Adrenal gland (tissue), 19 donors: ENCODE data around the gene MOB4. TPM values are rescaled to one million over a fixed set of nuclear protein-coding genes. Genes with fewer than 3 reads are reported as not detected.

Experiments
- DNase-seq, 7 donors: peaks; one replicate each; pipeline ENCODE4 v3.0.0-alpha.2; 2019 to 2020
- H3K27ac ChIP-seq, 5 donors: fragments of 200-600 bp; sonication (generic) in 4 of 5; 1 replicate in 3 of 5; 2 replicates in 2 of 5; pipeline versions ENCODE4 v1.5.1 to v1.8.0; 2016 to 2020; ENCODE audit warnings: mild to moderate bottlenecking in 1 of 5
- H3K27me3 ChIP-seq: fragments of 200-600 bp; 2 replicates; pipeline ENCODE4 v1.8.0; 2021
- H3K36me3 ChIP-seq, 2 donors: fragments of 200-600 bp; replicated peaks in 1 of 2; 1 replicate in 1 of 2; 2 replicates in 1 of 2; pipeline versions ENCODE4 v1.5.1 to v1.8.0; 2018 to 2022
- H3K4me1 ChIP-seq, 2 donors: fragments of 200-600 bp; replicated peaks in 1 of 2; 1 replicate in 1 of 2; 2 replicates in 1 of 2; pipeline versions ENCODE4 v1.5.1 to v1.8.0; 2018 to 2021
- H3K4me3 ChIP-seq, 4 donors: fragments of 200-600 bp; sonication (generic) in 3 of 4; one replicate each; pipeline ENCODE4 v1.5.1; 2016 to 2018
- H3K9me3 ChIP-seq, 3 donors: fragments of 200-600 bp; sonication (generic) in 1 of 3; replicated peaks in 1 of 3; 1 replicate in 2 of 3; 2 replicates in 1 of 3; pipeline versions ENCODE4 v1.5.1 to v1.8.0; 2016 to 2021
- CTCF ChIP-seq, 6 experiments: fragments of 450-650 bp in 4 of 6; fragments of 200-600 bp in 2 of 6; sonication (generic) in 1 of 6; IDR thresholded peaks; 1 replicate in 5 of 6; 2 replicates in 1 of 6; pipeline versions ENCODE4 v1.5.1 to v1.8.0; 2016 to 2021; ENCODE audit warnings: antibody characterized with exemption in 6 of 6, mild to moderate bottlenecking in 2 of 6, moderate library complexity in 1 of 6
- POLR2A ChIP-seq, 2 donors: fragments of 450-650 bp; IDR thresholded peaks; one replicate each; pipeline ENCODE4 v1.6.1; 2017; ENCODE audit warnings: antibody characterized with exemption in 2 of 2, mild to moderate bottlenecking in 2 of 2, moderate library complexity in 1 of 2
- WGBS, 4 donors: extraction: QIAGEN DNeasy Blood & Tissue Kit in 2 of 4; methylation state at CpG; one replicate each; pipeline versions ENCODE4 v1.1.5 to v1.1.7; 2013 to 2017; 5-methylcytosine and 5-hydroxymethylcytosine counted together
- intact Hi-C, 2 donors: fragments of 100-400 bp; cut with DNase I; formaldehyde crosslinking; loops; one replicate each; pipeline versions ENCODE4 v1.14.1 to v1.15.0; 2022 to 2023
- long read RNA-seq, 10 donors: library from polyadenylated mRNA in 3 of 10; unstranded in 2 of 10; stranded (forward) in 1 of 10; transcript quantifications; one replicate each; pipeline ENCODE4 v2.0.0 and lab custom pipeline, GENCODE V29; 2021 to 2026
- polyA plus RNA-seq, 3 donors: library from polyadenylated mRNA; stranded (reverse); fragments of 200-250 nt in 2 of 3; fragments of 350-450 nt in 1 of 3; fragmentation: Illumina TruSeq in 1 of 3; extraction: RNeasy Lipid Tissue Mini Kit (QIAGEN cat#74804) in 1 of 3; gene quantifications; one replicate each; pipeline ENCODE4 v1.2.3, GENCODE V29; 2013 to 2014
- total RNA-seq, 9 donors: library from RNA; depleted of rRNA in 4 of 9; stranded (reverse); fragments of >200 nt in 4 of 9; fragments of 120-200 nt in 1 of 9; fragmentation: NEBNext Ultra II Directional in 1 of 9; extraction: Animal tissue kit (Norgen Biotek cat#: 25700) in 1 of 9; gene quantifications; one replicate each; pipeline versions ENCODE4 v1.1.0 to v1.2.4, GENCODE V29; 2013 to 2023
- donor health status: healthy with polysubstance abuse.
- donor health status: Bipolar disorder and iron deficiency.
- donor health status: DM: yes; HTN: yes; CAD: no.
- donor health status: DM: no; HTN: no; CAD: no.
- donor health status: DM: no; HTN: no; CAD: no.
- donor health status: DM: yes; HTN: yes; CAD: no.

The MOB4 gene
- total RNA-seq (100 to 1,000 TPM in 2 of 9 donors, 10 to 100 TPM in 7; 18.2 to 592 (median 38.4) TPM), polyA plus RNA-seq (100 to 1,000 TPM in 1 of 3 donors, 10 to 100 TPM in 2; 26.9 to 117 (median 58.1) TPM)
- long read RNA-seq, donor 1, transcript MOB4-207 (7 exons, 1,021 nt): minor isoform, 19 of 836 reads
- long read RNA-seq, donor 1, transcript MOB4-202 (8 exons, 3,986 nt): minor isoform, 84 of 836 reads
- long read RNA-seq, donor 1, transcript MOB4-201 (8 exons, 3,785 nt): major isoform, 486 of 836 reads
- long read RNA-seq, donor 1, transcript MOB4-205 (7 exons, 829 nt): minor isoform, 210 of 836 reads
- long read RNA-seq, donor 1, partial matches to known transcripts: 33 of 836 reads
- long read RNA-seq, donor 1, other reads (novel, unspliced or antisense): 0 of 836 reads
- long read RNA-seq, donor 2, transcript MOB4-207 (7 exons, 1,021 nt): minor isoform, 8 of 432 reads
- long read RNA-seq, donor 2, transcript MOB4-205 (7 exons, 829 nt): minor isoform, 91 of 432 reads
- long read RNA-seq, donor 2, transcript MOB4-201 (8 exons, 3,785 nt): major isoform, 258 of 432 reads
- long read RNA-seq, donor 2, transcript MOB4-202 (8 exons, 3,986 nt): minor isoform, 40 of 432 reads
- long read RNA-seq, donor 2, partial matches to known transcripts: 23 of 432 reads
- long read RNA-seq, donor 2, other reads (novel, unspliced or antisense): 10 of 432 reads
- long read RNA-seq, donor 3, transcript MOB4-202 (8 exons, 3,986 nt): minor isoform, 55 of 688 reads
- long read RNA-seq, donor 3, transcript MOB4-207 (7 exons, 1,021 nt): minor isoform, 18 of 688 reads
- long read RNA-seq, donor 3, transcript MOB4-201 (8 exons, 3,785 nt): major isoform, 370 of 688 reads
- long read RNA-seq, donor 3, transcript MOB4-205 (7 exons, 829 nt): minor isoform, 151 of 688 reads
- long read RNA-seq, donor 3, partial matches to known transcripts: 81 of 688 reads
- long read RNA-seq, donor 3, other reads (novel, unspliced or antisense): 12 of 688 reads
- long read RNA-seq, donor 4, transcript MOB4-201 (8 exons, 3,785 nt): minor isoform, 6 of 69 reads
- long read RNA-seq, donor 4, transcript MOB4-202 (8 exons, 3,986 nt): major isoform, 54 of 69 reads
- long read RNA-seq, donor 4, partial matches to known transcripts: 1 of 69 reads
- long read RNA-seq, donor 4, other reads (novel, unspliced or antisense): 3 of 69 reads
- long read RNA-seq, donor 5, transcript MOB4-201 (8 exons, 3,785 nt): minor isoform, 22 of 112 reads
- long read RNA-seq, donor 5, transcript MOB4-202 (8 exons, 3,986 nt): major isoform, 72 of 112 reads
- long read RNA-seq, donor 5, transcript MOB4-207 (7 exons, 1,021 nt): minor isoform, 6 of 112 reads
- long read RNA-seq, donor 5, partial matches to known transcripts: 1 of 112 reads
- long read RNA-seq, donor 5, other reads (novel, unspliced or antisense): 6 of 112 reads
- long read RNA-seq, donor 6, transcript MOB4-202 (8 exons, 3,986 nt): major isoform, 21 of 31 reads
- long read RNA-seq, donor 6, partial matches to known transcripts: 0 of 31 reads
- long read RNA-seq, donor 6, other reads (novel, unspliced or antisense): 3 of 31 reads
- long read RNA-seq, donor 7, transcript MOB4-205 (7 exons, 829 nt): minor isoform, 74 of 297 reads
- long read RNA-seq, donor 7, transcript MOB4-201 (8 exons, 3,785 nt): major isoform, 156 of 297 reads
- long read RNA-seq, donor 7, transcript MOB4-202 (8 exons, 3,986 nt): minor isoform, 22 of 297 reads
- long read RNA-seq, donor 7, partial matches to known transcripts: 39 of 297 reads
- long read RNA-seq, donor 7, other reads (novel, unspliced or antisense): 0 of 297 reads
- long read RNA-seq, donor 8, transcript MOB4-202 (8 exons, 3,986 nt): minor isoform, 64 of 747 reads
- long read RNA-seq, donor 8, transcript MOB4-201 (8 exons, 3,785 nt): major isoform, 476 of 747 reads
- long read RNA-seq, donor 8, transcript MOB4-205 (7 exons, 829 nt): minor isoform, 123 of 747 reads
- long read RNA-seq, donor 8, transcript MOB4-207 (7 exons, 1,021 nt): minor isoform, 14 of 747 reads
- long read RNA-seq, donor 8, partial matches to known transcripts: 55 of 747 reads
- long read RNA-seq, donor 8, other reads (novel, unspliced or antisense): 10 of 747 reads
- long read RNA-seq, donor 9, transcript MOB4-202 (8 exons, 3,986 nt): minor isoform, 50 of 227 reads
- long read RNA-seq, donor 9, transcript MOB4-205 (7 exons, 829 nt): minor isoform, 31 of 227 reads
- long read RNA-seq, donor 9, transcript MOB4-207 (7 exons, 1,021 nt): minor isoform, 8 of 227 reads
- long read RNA-seq, donor 9, transcript MOB4-201 (8 exons, 3,785 nt): major isoform, 123 of 227 reads
- long read RNA-seq, donor 9, partial matches to known transcripts: 13 of 227 reads
- long read RNA-seq, donor 9, other reads (novel, unspliced or antisense): 0 of 227 reads
- long read RNA-seq, donor 10, transcript MOB4-202 (8 exons, 3,986 nt): minor isoform, 14 of 125 reads
- long read RNA-seq, donor 10, transcript MOB4-201 (8 exons, 3,785 nt): major isoform, 86 of 125 reads
- long read RNA-seq, donor 10, transcript MOB4-205 (7 exons, 829 nt): minor isoform, 15 of 125 reads
- long read RNA-seq, donor 10, partial matches to known transcripts: 6 of 125 reads
- long read RNA-seq, donor 10, other reads (novel, unspliced or antisense): 0 of 125 reads

- Histone ChIP-seq H3K9me3 (no peaks in the 10 kb centered on the region), H3K27me3 (no peaks in the 10 kb centered on the region), H3K4me3 (peak within 1 kb of the TSS; percentile 69 to 99 (median 72)), H3K4me1 (peaks cover 12 to 41% of the 10 kb centered on the region in 2 donors), H3K27ac (peak within 1 kb of the TSS; percentile 78 to 97 (median 88)), H3K36me3 (no peaks in the 10 kb centered on the region)
- TF ChIP-seq POLR2A (IDR thresholded peaks at IDR 0.05) (peak; percentile 93 to 99), CTCF (IDR thresholded peaks at IDR 0.05) (peak in 2 of 6 experiments; percentile 14 to 26)
- DNase-seq: peak; percentile 95 to 97 (median 96)
- intact Hi-C loops: no loop called here
- WGBS, 4 donors: 0 to 1% (median 0%) methylated on average over 4 to 66 of the region's 66 CpGs
Observed at GRCh38 chr2:197515739-197516392, at the start of gene MOB4. Gene MOB4 (plus strand): TSS chr2:197516066. CDS start chr2:197516087, 21 bp downstream.

DNA sequence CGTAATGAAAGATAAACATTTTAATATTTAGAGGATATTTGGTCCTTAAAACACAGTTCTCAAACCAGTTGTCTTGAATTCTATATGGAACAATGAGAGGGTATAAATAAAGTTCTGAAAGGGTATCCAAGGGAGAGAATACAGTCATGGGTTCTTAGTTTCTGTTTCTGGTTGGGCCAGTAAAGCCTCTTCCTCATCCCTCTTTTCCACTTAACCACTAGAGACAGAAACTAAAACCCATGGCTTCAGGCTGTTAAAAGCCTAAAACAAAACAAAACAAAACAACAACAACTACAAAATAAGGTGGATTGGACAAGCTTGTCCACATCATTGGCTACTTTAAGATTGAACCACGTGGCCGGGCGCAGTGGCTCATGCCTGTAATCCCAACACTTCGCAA is 43.7 kb upstream of the MOB4 start:
- WGBS, 4 donors: 94 to 98% (median 97%) methylated on average over 5 of the region's 5 CpGs
- intact Hi-C loops: no loop called here
- Histone ChIP-seq H3K36me3 (peaks cover 0 to 92% of the 10 kb centered on the region in 2 donors), H3K27ac (no peak overlapping the region), H3K4me3 (no peak overlapping the region), H3K27me3 (no peaks in the 10 kb centered on the region), H3K4me1 (no peaks in the 10 kb centered on the region), H3K9me3 (no peaks in the 10 kb centered on the region)
- TF ChIP-seq POLR2A (IDR thresholded peaks at IDR 0.05) (no peak), CTCF (IDR thresholded peaks at IDR 0.05) (no peak)
- no peak for DNase-seq
